Stimulated activated CD4-positive, alpha-beta T cell treated with anti-CD3 and anti-CD28 coated beads, Interleukin-1b, Interleukin-23, amount 100 ng/mL, for 48 hours (primary cell): ENCODE results near the gene PKDCC.
"Not testable (repeated sequence)": the region's sequence is repeated elsewhere in the genome, so short reads cannot be mapped to it uniquely, and the experiment has no call there.

ENCODE experiments used
- DNase-seq: peaks from one replicate; pipeline ENCODE4 v3.0.0-alpha.2; 2020

Gene PKDCC

DNA sequence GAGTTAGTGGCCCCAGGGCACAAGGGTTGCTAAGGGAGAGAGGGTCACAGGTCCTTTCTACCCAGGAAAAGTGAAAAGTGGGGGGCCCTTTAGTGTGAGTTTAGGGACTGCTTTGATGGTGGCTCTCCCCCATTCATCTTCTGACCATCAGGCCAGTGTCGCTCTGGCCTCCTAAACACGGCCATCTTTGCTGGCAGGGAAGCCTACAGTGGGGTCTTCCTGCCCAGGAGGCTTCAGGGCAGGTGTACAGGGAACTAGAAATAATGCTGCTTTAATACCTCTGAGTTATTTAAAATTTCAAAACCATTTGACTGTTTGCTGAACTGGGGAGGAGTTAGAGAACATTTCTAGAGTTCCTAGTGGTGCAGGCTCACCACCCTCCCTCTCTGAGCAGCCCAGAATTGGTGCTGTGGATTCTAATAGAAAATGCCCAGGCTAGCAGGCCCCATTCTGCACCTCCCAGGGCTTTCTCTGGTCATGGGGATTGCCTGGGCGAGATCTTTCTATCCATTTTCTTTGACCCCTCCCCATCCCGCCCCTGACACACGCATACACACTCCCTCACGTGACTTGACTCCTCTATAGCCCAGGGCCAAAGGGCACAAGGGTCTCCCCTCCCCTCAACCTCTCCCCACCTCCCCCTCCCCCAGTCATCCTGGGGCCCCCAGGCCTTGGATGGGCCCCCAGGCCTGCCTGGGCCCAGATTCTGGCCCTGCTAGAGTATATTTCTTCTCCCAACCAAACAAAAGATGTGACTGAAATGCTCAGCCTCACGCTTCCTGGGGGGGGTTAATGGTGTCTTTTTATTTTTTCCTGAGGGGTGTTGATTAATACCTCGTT lies 3.1 kb downstream of the PKDCC start:
- DNase-seq: no peak

GRCh38 chr2:42051543-42052235 lies 3.9 kb downstream of the PKDCC start:
- no peak for DNase-seq

- DNase-seq: no peak
Measured at GRCh38 chr2:42052702-42053481, 5.1 kb downstream of the PKDCC start.

DNA sequence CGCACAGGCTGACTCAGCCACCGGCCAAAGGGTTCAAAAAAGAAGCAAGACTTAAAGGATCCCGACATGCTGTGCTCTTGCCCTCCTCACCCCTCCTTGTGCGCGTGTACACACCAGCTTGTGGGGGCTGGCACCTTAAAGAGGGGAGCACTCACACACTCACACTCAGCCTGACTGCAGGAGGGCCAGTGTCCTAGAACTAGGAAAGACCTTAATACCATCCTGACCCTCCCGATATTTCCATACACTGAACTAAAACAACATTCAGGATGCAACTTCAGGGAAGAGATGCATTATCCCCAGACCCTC lies 5.6 kb downstream of the PKDCC start:
- DNase-seq: no peak

- no peak for DNase-seq
Measured at GRCh38 chr2:42053791-42054701, 6.2 kb downstream of the PKDCC start.

DNA sequence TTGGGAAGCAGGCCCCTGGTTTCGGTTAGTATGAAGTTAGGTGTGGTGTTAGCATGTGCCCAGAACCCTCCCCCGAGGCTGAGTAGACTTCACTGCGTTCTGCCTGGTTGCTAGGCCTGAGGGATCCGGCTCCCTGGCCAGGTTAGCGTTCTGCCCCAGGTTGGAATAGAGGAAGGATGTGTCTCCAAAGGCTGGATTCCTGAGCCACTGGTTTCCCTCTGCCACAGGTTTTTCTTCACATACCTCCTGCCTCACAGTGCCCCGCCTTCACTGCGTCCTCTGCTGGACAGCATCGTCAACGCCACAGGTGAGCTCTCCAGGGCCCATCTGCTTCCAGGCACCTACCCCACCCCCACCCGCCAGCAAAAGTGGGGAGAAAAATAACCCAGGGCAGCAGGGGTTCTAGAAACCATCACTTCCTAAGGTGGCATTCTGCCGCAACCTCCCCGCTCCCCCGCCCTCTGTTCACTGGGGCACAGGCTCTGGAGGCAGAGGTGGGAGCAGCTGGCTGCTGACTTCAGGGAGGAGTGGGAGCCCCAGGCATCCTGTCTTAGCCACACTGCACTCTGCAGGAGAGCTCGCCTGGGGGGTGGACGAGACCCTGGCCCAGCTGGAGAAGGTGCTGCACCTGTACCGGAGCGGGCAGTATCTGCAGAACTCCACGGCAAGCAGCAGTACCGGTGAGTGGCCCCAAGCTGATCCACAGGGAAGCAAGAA lies 7.1 kb downstream of the PKDCC start:
- no peak for DNase-seq

DNA sequence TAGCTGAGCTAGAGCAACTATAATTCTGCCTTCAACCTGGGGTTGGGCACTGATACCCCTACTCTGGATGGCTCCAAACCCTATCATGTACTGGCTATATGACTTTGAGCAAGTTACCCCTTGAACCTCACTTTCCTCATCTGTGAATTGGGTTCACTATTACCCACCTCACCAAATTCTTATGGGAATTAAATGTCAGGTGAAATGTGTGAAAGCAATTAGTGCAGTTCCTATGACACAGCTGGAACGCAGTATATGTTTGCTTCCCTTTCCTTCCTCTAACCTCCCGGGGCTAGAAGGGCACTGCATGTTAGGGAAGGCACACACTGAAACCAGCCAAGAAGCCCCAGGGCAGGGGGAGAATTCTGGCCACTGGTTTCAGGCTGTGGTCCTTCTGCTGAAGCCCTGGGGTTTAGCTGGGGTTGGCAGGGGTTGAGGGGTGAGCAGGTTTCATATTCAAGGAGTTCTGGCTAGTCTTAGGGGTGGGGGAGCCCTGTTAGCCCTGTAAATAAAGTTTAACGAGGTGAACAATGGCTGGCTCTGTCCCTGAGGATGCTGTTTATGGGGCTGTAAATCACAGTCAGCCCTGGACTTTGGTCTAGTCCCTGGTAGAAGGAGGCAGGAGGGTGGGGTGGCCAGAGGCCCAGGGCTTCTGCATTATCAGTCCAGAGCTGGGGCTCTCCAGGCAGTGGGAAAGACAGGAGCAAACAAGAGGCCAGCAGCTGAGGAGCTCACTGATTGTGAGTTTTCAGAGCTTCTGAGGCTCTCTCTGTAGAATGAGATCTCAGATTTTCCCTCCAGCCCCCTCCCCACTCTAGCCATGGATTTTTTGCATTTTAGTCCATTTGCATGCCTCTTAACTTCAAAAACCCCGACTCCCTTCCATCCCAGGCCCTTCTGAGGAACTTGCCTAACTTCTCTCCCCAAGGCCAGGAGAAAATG lies 8.0 kb downstream of the PKDCC start:
- DNase-seq: no peak

GRCh38 chr2:42057159-42057901 lies 9.5 kb downstream of the PKDCC start:
- no peak for DNase-seq

DNA sequence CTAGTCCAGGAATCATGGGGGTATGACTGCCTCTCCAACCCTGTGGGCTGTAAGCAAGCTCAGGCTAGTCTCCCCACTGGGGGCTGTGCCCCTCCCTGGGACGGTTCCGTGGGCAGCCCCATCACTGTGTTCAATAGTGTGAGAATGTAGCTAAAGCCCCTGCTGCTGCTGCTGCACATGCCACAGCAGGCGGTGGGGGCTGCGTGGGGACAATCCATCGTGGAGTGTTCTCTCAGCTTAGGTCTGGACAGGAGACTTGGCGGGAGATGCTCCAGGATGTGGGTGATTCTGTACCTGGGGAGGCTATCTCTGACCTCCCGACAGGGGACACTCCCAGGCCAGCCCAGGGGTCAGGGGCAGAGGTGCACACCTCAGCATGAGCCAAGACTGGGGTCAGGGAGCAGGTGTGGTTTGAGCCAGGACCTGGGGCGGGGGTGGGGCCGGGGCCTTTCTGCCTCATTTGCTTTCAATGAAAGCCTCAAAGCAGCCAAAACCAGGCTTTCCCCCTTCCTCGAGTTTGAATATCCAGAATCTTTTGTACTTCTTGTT lies 10.2 kb downstream of the PKDCC start:
- no peak for DNase-seq

DNA sequence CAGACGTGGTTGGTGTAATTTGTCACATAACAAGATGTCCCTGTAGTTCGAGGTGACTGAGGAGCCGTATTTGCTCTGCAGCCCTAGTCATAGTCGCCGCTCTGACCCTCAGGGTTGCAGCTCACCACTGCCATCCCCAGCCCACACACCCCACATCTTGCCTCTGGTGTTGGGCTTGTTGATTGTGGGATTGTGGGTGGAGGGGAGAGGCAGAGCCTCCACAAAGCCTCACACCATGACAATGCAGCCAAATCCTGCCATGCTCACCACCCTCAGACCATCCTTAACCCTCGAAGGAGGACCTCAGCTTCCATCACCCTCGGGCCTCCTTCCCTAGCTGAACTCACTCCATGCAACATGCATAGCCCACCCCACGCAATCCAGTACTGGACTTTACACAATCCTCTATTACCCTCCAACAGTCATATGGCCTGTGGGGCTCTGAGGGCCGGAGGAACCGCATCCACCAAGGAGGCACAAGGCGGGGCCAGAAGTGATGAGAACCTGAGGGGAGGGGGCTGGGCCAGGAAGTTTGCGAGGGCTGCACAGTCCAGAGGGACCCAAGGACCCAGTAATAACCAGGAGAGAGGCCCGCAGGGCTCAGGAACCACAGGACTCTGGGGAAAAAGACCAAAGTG lies 11.6 kb downstream of the PKDCC start:
- DNase-seq: no peak

- no peak for DNase-seq
Measured at GRCh38 chr2:42060028-42060427, 12.2 kb downstream of the PKDCC start.

- no peak for DNase-seq
Measured at GRCh38 chr2:42060718-42061619, 13.1 kb downstream of the PKDCC start.

DNA sequence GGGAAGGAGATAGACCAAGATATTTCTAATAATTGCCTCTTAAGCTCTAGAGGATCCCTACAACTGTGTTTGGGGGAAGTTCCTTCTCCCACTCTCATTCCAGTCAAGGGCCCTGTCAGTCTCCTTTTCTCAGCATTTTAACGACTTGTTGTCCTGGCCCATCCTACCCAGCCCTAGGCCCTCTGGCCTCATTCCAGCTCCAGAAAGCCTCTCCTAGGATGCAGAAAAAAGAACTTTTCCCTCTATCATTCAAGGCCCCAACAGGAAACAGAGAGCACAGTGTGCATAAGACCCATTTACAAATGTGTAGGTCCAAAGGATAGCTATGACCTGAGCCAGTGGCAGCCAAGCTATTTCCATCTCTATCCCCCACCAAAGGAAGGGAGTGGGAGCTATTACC lies 14.0 kb downstream of the PKDCC start:
- no peak for DNase-seq

DNA sequence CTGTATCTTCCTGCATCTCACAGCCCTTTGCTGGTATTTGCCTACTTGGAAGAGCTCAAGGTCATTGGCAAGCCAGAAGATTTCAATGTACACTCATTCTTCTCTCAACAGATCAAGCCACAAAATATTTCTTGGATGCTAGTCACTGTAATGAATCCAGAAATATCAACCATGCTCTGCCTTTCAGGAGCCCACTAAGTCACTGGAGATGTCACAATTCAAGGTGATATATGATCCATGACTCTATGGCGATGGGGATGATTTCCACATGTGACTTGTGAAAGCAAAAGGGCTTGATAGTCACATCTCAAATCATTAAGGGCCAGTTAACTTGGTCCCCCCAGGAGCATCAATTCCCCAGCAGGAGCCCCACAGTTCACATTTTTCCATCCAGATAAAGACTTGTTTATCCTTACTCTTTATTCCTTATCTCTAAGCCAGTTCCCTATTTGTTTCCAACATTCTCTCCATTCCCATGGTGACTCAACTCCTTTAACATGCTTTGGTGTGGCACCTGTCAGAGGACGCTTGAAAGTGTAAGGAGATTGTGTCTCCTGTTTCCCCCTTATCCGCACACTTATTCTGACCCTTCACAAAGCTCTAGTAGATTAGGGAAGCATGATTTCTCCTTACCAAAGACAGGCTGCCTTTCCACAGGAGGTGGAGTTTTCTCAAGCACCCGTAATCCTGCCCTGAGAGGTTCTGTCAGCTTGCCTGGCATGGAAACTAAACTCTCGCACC lies 15.8 kb downstream of the PKDCC start:
- DNase-seq: no peak

DNA sequence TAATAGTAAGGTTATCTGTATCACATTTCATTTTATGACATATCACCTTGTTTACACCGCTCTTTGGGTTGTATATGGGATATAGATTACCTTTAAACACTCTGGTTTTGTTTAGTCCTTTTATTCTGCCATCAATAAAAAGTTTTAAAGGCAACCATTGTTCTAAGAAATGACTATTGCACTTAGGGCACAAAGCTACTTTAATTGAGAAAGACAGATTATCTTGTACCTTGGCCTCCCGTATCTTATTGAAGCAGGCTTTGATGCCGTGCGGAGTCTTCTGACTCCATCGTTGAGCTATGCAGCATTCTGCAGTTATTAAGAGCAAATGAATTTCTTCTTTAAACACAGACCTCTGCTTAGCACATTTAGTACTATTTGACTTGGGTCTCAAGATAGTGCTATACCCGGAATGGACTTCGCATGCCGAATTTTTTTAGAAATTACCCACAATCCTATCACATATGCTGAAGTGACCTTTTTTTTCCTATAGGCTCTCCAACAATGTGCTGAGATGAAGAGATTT lies 16.7 kb downstream of the PKDCC start:
- DNase-seq: no peak

DNA sequence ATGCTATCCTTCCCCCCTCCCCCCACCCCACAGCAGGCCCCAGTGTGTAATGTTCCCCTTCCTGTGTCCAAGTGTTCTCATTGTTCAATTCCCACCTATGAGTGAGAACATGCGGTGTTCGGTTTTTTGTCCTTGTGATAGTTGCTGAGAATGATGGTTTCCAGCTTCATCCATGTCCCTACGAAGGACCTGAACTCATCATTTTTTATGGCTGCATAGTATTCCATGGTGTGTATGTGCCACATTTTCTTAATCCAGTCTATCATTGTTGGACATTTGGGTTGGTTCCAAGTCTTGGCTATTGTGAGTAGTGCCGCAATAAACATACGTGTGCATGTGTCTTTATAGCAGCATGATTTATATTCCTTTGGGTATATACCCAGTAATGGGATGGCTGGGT lies 17.9 kb downstream of the PKDCC start:
- not testable (repeated sequence) for DNase-seq

GRCh38 chr2:42067001-42067400 lies 19.2 kb downstream of the PKDCC start:
- DNase-seq: not testable (repeated sequence)
